Type B pancreatic cell (in vitro differentiated cells): ENCODE measurements around the gene HIVEP2. TPM values are rescaled to one million over a fixed set of nuclear protein-coding genes. Genes with fewer than 3 reads are reported as not detected.
"Not testable (repeated sequence)": the region's sequence is repeated elsewhere in the genome, so short reads cannot be mapped to it uniquely, and the experiment has no call there.

Experiments used
- DNase-seq: peaks from one replicate; pipeline ENCODE4 v3.0.0; 2021; ENCODE audit warnings: mixed read lengths; ENCODE audit not compliant: unreplicated experiment; ENCODE audit errors: extremely low spot score
- H3K27ac Mint-ChIP-seq: 2 replicates; pipeline ENCODE4 v1.8.0; 2021; ENCODE audit warnings: mild to moderate bottlenecking, mixed read lengths
- H3K27me3 Mint-ChIP-seq: 2 replicates; pipeline ENCODE4 v1.8.0; 2021; ENCODE audit warnings: mixed read lengths
- H3K36me3 Mint-ChIP-seq: 2 replicates; pipeline ENCODE4 v1.8.0; 2021; ENCODE audit warnings: mixed read lengths
- H3K4me1 Mint-ChIP-seq: one replicate; pipeline ENCODE4 v1.8.0; 2021; ENCODE audit warnings: mixed read lengths; ENCODE audit not compliant: unreplicated experiment
- H3K4me3 Mint-ChIP-seq: 2 replicates; pipeline ENCODE4 v1.8.0; 2021; ENCODE audit warnings: mild to moderate bottlenecking, mixed read lengths
- H3K9me3 Mint-ChIP-seq: 2 replicates; pipeline ENCODE4 v1.8.0; 2021; ENCODE audit warnings: mixed read lengths
- total RNA-seq: library from RNA; stranded (reverse); gene quantifications from 2 replicates; pipeline ENCODE4 v1.2.1, GENCODE V29; 2021; ENCODE audit warnings: low replicate concordance
- TF ChIP-seq, protein P1 (sequence below): fragments of 200-600 bp; sonication (generic); conservative IDR thresholded peaks from 2 replicates; pipeline ENCODE4 v1.5.0; 2021; ENCODE audit warnings: antibody characterized with exemption, mild to moderate bottlenecking

Gene HIVEP2
- total RNA-seq, 1 donor from 2014 or later, result 12.3 TPM

DNA sequence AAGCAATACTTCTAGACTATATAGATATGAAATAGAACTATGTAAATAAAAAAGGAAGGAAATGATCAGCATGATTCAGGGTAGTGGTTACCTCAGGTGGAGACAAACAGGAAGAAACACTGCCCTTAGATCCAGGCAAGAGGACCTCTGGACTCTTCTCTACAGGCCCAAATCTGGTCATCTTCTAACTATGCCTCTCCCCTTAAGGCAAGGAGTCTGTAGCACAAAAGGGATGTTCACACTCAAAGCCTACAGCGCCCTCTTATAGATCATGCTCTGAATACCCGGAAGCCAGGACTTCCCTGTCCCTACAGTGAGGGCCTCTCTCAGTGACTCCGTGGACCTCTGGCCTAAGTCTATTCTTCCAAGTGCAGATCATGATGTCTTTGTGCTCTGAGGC, 30.4 kb upstream of the HIVEP2 start:
- peaks cover 7% of the 10 kb centered on the region for H3K27me3 Mint-ChIP-seq
- H3K4me1 Mint-ChIP-seq, result no peaks in the 10 kb centered on the region
- no peak overlapping the region for H3K27ac Mint-ChIP-seq
- no peaks in the 10 kb centered on the region for H3K36me3 Mint-ChIP-seq
- no peaks in the 10 kb centered on the region for H3K9me3 Mint-ChIP-seq
- DNase-seq, result no peak
- TF ChIP-seq, protein P1, sequence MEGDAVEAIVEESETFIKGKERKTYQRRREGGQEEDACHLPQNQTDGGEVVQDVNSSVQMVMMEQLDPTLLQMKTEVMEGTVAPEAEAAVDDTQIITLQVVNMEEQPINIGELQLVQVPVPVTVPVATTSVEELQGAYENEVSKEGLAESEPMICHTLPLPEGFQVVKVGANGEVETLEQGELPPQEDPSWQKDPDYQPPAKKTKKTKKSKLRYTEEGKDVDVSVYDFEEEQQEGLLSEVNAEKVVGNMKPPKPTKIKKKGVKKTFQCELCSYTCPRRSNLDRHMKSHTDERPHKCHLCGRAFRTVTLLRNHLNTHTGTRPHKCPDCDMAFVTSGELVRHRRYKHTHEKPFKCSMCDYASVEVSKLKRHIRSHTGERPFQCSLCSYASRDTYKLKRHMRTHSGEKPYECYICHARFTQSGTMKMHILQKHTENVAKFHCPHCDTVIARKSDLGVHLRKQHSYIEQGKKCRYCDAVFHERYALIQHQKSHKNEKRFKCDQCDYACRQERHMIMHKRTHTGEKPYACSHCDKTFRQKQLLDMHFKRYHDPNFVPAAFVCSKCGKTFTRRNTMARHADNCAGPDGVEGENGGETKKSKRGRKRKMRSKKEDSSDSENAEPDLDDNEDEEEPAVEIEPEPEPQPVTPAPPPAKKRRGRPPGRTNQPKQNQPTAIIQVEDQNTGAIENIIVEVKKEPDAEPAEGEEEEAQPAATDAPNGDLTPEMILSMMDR, result no peak
- H3K4me3 Mint-ChIP-seq, result no peak overlapping the region

DNA sequence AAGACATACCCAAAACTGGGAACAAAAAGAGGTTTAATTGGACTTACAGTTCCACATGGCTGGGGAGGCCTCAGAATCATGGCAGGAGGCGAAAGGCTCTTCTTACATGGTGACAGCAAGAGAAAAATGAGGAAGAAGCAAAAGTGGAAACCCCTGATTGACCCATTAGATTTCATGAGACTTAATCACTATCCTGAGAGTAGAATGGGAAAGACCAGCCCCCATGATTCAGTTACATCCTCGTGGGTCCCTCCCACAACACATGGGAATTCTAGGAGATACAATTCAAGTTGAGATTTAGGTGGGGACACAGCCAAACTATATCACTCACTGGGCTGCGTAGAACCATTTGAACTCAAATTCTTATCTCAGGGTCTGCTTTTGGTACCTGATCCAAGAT, 26.0 kb upstream of the HIVEP2 start:
- H3K4me3 Mint-ChIP-seq, H3K27me3 Mint-ChIP-seq, H3K27ac Mint-ChIP-seq, H3K36me3 Mint-ChIP-seq, DNase-seq, H3K9me3 Mint-ChIP-seq, H3K4me1 Mint-ChIP-seq: not testable (repeated sequence)

DNA sequence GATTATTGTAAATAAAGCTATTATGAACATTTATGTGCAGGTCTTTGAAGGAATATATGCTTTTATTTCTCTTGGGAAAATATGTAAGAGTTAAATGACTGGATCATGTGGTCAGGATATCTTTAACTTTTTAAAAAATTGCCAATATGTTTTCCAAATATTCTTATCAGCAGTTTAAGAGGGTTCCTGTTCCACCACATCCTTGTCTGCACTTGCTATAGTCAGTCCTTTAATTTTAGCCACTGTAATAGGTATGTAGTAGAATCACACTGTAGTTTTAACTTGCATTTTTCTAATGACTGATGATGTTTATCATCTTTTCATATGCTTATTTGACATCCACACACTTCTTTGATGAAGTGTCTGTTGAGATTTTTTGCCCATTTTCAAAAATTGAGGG, 23.6 kb upstream of the HIVEP2 start:
- H3K36me3 Mint-ChIP-seq, result no peaks in the 10 kb centered on the region
- DNase-seq, result no peak
- H3K9me3 Mint-ChIP-seq, result no peaks in the 10 kb centered on the region
- no peaks in the 10 kb centered on the region for H3K27me3 Mint-ChIP-seq
- no peaks in the 10 kb centered on the region for H3K4me1 Mint-ChIP-seq
- no peak overlapping the region for H3K4me3 Mint-ChIP-seq
- TF ChIP-seq, protein P1, result no peak
- H3K27ac Mint-ChIP-seq, result no peak overlapping the region

DNA sequence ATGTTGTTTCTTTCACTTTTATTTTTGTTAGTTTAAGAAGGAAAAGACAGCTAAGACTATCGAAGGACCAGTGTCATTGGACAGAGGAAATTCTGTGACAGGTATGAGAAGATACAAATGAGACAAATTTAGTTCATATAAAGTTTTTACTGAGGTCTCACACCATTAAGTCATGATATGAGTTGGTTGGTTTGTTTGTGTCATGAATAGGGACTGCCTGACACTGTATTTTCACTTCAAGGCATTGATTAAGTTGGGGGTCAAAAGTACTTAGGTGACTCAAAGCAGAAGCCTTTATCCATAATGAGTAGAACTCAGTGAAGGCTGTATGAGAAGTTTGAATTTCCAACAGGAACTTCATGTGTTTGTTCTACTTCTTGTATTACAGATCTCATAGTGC, 21.3 kb upstream of the HIVEP2 start:
- Mint-ChIP-seq H3K4me1 (no peaks in the 10 kb centered on the region), H3K4me3 (no peak overlapping the region), H3K36me3 (no peaks in the 10 kb centered on the region), H3K9me3 (no peaks in the 10 kb centered on the region), H3K27ac (no peak overlapping the region), H3K27me3 (no peaks in the 10 kb centered on the region)
- TF ChIP-seq, protein P1, result no peak
- no peak for DNase-seq

DNA sequence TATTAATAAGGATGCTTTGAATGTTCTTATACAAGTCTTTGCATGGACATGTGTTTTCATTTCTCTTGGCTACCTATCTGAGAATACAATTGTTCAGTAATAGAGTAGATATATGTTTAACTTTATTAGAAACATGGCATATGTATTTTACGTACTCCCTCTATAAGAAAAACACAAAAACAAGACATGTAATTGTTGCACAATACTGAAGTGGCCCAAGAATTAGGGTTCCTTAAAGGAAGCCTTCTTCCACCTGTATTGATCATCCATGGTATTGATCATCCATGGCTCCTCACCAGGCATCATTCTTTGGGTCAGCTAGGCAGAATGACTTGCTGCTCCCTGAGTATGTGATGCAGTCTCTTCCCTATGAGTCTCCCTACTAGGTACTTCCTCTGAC, 20.2 kb upstream of the HIVEP2 start:
- H3K4me3 Mint-ChIP-seq, result no peak overlapping the region
- H3K9me3 Mint-ChIP-seq, result no peaks in the 10 kb centered on the region
- TF ChIP-seq, protein P1, result no peak
- H3K4me1 Mint-ChIP-seq, result no peaks in the 10 kb centered on the region
- no peaks in the 10 kb centered on the region for H3K27me3 Mint-ChIP-seq
- H3K27ac Mint-ChIP-seq, result no peak overlapping the region
- H3K36me3 Mint-ChIP-seq, result no peaks in the 10 kb centered on the region
- no peak for DNase-seq

DNA sequence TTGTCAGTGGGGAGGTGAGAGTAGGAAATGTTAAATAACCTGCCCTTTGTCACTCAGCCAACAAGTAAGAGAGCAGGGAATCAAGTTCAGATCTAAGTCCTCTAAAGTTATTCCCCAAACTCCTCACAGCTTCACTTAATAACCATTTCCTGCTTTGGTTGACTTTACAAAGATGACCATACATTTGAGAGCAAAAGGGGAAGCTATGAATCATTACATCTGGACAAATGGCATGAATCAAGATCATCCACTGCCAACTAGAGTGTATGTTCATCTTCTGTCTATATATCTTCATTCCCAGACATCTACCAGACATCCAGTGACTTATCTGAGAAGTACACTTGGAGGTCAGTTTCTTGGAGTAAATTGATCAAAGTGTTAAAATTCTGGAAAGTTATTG, 15.1 kb upstream of the HIVEP2 start:
- TF ChIP-seq, protein P1, result no peak
- Mint-ChIP-seq H3K27me3 (no peaks in the 10 kb centered on the region), H3K9me3 (no peaks in the 10 kb centered on the region), H3K4me3 (no peak overlapping the region), H3K27ac (no peak overlapping the region), H3K4me1 (no peaks in the 10 kb centered on the region), H3K36me3 (no peaks in the 10 kb centered on the region)
- DNase-seq, result no peak
